Thyroid gland (tissue), 4 donors: ENCODE data around the gene FAM180A.

Source experiments
- POLR2A ChIP-seq, 2 donors: fragments of 450-650 bp; IDR thresholded peaks; one replicate each; pipeline ENCODE4 v1.6.1; 2017; ENCODE audit warnings: antibody characterized with exemption in 2 of 2, mild to moderate bottlenecking in 2 of 2, moderate library complexity in 1 of 2
- TF ChIP-seq, protein P1 (sequence below), 6 experiments: fragments of 200-600 bp in 3 of 6; fragments of 450-650 bp in 3 of 6; sonication (generic) in 3 of 6; IDR thresholded peaks; one replicate each; pipeline ENCODE4 v1.5.1; 2016 to 2019; ENCODE audit warnings: antibody characterized with exemption in 6 of 6, mild to moderate bottlenecking in 2 of 6, inconsistent platforms in 1 of 6, moderate library complexity in 1 of 6

DNA sequence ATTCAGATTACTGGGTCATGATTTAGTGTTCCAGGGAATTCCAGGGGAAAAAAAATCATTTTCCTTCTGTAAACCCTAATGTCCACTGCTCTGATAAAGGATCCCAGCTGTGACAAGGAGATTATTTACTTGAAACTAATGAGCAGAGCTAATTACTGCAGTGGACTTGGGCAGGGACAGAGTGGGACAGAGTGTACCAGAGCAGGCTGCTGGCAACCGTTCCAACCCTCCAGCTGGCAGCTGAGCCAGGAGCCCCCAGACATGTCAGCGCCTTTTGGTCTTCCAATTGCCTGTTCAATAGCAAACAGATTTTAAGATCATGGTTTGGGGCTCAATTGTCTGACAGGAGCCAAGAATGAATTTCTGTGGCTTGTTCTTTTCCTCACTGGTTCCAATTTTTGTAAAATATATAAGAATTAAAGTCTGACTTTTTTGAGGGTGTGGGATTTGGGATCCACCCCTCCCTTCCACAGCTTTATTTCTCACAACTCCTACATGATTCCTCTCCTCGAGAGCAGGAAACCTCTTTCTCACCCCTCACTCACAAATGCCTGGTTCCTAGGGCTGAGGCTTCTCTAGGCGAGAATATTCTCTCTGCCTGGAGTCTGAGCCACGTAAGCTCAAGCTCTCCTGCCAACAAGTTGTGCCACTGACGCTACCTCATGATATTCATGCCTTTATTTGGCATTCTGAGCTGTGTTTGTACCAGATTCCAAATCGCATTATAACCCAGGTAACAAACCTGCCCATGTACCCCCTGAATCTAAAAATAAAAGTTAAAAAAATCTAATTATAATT is 20.6 kb upstream of the FAM180A start:
- TF ChIP-seq, protein P1, sequence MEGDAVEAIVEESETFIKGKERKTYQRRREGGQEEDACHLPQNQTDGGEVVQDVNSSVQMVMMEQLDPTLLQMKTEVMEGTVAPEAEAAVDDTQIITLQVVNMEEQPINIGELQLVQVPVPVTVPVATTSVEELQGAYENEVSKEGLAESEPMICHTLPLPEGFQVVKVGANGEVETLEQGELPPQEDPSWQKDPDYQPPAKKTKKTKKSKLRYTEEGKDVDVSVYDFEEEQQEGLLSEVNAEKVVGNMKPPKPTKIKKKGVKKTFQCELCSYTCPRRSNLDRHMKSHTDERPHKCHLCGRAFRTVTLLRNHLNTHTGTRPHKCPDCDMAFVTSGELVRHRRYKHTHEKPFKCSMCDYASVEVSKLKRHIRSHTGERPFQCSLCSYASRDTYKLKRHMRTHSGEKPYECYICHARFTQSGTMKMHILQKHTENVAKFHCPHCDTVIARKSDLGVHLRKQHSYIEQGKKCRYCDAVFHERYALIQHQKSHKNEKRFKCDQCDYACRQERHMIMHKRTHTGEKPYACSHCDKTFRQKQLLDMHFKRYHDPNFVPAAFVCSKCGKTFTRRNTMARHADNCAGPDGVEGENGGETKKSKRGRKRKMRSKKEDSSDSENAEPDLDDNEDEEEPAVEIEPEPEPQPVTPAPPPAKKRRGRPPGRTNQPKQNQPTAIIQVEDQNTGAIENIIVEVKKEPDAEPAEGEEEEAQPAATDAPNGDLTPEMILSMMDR (IDR thresholded peaks at IDR 0.05) = no peak
- no peak for TF ChIP-seq POLR2A (IDR thresholded peaks at IDR 0.05)
